Astrocyte (in vitro differentiated cells and primary cell): ENCODE results near the gene PKP4.

Experiments used
- EZH2 ChIP-seq: IDR thresholded peaks from 2 replicates; pipeline ENCODE4 v1.6.1; 2012; ENCODE audit warnings: mild to moderate bottlenecking, low read length, inconsistent platforms; ENCODE audit not compliant: insufficient read depth
- TF ChIP-seq, protein P1 (sequence below): IDR thresholded peaks from 2 replicates; pipeline ENCODE4 v1.5.1; 2011; ENCODE audit warnings: low read depth, mild to moderate bottlenecking, inconsistent platforms, low read length, moderate library complexity; ENCODE audit not compliant: insufficient read depth

DNA sequence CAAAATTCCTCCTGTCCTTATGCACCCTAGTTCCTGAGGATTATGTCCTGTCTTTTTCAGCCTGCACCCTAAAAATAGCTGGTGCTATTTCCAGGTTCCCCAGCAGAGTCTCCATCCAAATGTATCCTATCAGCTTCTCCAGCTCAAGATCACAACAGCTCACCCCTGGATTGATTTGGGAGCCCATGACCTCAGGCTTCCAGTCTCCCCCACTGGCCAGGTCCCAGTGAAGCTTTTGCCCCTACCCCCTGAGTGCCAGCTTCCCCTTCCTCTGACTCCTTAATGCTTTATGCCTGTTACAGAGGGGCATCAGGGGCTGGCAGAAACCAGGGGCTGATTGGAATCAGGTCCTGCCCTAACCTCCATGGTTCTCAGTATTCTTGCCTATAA lies 261.4 kb downstream of the PKP4 start:
- TF ChIP-seq, protein P1, sequence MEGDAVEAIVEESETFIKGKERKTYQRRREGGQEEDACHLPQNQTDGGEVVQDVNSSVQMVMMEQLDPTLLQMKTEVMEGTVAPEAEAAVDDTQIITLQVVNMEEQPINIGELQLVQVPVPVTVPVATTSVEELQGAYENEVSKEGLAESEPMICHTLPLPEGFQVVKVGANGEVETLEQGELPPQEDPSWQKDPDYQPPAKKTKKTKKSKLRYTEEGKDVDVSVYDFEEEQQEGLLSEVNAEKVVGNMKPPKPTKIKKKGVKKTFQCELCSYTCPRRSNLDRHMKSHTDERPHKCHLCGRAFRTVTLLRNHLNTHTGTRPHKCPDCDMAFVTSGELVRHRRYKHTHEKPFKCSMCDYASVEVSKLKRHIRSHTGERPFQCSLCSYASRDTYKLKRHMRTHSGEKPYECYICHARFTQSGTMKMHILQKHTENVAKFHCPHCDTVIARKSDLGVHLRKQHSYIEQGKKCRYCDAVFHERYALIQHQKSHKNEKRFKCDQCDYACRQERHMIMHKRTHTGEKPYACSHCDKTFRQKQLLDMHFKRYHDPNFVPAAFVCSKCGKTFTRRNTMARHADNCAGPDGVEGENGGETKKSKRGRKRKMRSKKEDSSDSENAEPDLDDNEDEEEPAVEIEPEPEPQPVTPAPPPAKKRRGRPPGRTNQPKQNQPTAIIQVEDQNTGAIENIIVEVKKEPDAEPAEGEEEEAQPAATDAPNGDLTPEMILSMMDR: no peak
- no peak for TF ChIP-seq EZH2
